ENCODE data around the gene DDI1. TPM values are rescaled to one million over a fixed set of nuclear protein-coding genes. Genes with fewer than 3 reads are reported as not detected.
"Not testable (repeated sequence)": the region's sequence is repeated elsewhere in the genome, so short reads cannot be mapped to it uniquely, and the experiment has no call there.

The DDI1 gene
- total RNA-seq, 8 experiments from 2014 or later = 0.05 to 3.1 (median 0.36) TPM; not detected in 3

DNA sequence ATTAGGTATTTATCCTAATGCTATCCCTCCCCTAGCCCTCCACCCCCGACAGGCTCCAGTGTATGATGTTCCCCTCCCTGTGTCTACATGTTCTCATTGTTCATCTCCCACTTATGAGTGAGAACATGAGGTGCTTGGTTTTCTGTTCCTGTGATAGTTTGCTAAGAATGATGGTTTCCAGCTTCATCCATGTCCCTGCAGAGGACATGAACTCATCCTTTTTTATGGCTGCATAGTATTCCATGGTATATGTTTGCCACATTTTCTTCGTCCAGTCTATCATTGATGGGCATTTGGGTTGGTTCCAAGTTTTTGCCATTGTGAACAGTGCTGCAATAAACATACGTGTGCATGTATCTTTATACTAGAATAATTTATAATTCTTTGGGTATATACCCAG lies 10.4 kb downstream of the DDI1 start:
- WGBS, 10 experiments = 67 to 100% (median 100%) methylated on average over 1 to 3 of the region's 3 CpGs; no CpG with 5 or more reads in 6 of the 10 experiments
- H3K4me3 ChIP-seq; H3K27ac ChIP-seq; ATAC-seq (replicated peaks in 6 of 8); in situ Hi-C loops (cut with MboI; ENCODE audit: low pct_unique_long_range_greater_than_20kb in 2 of 9, low sequenced_read_pairs in 9 of 9, unreplicated experiment in 9 of 9); H3K4me1 ChIP-seq (replicated peaks in 1 of 2): not testable (repeated sequence)

DNA sequence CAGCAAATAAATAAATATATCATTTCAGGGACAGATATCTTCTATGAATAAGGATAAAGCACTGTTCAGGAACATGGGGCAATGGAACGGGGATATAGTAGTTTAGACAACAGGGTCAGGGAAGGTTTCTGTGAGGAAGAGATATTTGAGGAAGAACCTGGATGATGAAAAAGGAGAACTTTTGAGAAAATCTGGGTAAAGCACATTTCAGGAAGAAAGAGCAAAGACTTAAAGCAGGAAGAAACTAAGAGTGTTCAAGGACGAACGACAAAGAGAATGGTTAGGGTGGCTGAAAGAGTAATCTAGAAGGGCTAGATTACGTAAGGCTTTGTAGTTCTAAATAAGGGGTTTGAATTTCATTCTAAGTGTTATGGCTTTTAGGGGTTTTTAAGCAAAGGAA lies 12.7 kb downstream of the DDI1 start:
- no peak overlapping the region for H3K4me3 ChIP-seq
- WGBS, 10 experiments = 79 to 100% (median 96%) methylated on average over 1 to 4 of the region's 4 CpGs; no CpG with 5 or more reads in 1 of the 10 experiments
- no peaks in the 10 kb centered on the region for H3K4me1 ChIP-seq (replicated peaks in 1 of 2)
- ATAC-seq (replicated peaks in 6 of 8) = no peak
- in situ Hi-C loops (cut with MboI; ENCODE audit: low pct_unique_long_range_greater_than_20kb in 2 of 9, low sequenced_read_pairs in 9 of 9, unreplicated experiment in 9 of 9) = no loop called here
- no peak overlapping the region for H3K27ac ChIP-seq

DNA sequence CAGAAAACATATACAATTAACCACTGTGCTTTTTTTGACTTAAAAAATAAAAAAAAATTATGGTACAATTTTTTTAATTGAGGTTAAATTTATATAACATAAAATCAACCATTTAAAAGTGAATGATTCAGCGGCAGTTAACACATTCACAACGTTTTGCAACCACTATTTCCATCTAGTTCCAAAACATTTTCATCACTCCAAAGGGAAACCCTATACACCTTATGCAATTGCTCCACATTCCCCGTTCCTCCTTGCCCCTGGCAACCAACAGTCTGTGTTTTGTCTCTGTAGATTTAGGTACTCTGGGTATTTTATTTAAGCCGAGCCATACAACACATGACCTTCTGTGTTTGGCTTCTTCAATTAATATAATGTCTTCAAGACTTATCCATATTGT lies 15.3 kb downstream of the DDI1 start:
- H3K4me1 ChIP-seq (replicated peaks in 1 of 2) = no peaks in the 10 kb centered on the region
- WGBS, 10 experiments = 29 to 89% (median 75%) methylated on average over 1 to 4 of the region's 4 CpGs
- ATAC-seq (replicated peaks in 6 of 8) = no peak
- in situ Hi-C loops (cut with MboI; ENCODE audit: low pct_unique_long_range_greater_than_20kb in 2 of 9, low sequenced_read_pairs in 9 of 9, unreplicated experiment in 9 of 9) = no loop called here
- no peak overlapping the region for H3K27ac ChIP-seq
- H3K4me3 ChIP-seq = no peak overlapping the region

DNA sequence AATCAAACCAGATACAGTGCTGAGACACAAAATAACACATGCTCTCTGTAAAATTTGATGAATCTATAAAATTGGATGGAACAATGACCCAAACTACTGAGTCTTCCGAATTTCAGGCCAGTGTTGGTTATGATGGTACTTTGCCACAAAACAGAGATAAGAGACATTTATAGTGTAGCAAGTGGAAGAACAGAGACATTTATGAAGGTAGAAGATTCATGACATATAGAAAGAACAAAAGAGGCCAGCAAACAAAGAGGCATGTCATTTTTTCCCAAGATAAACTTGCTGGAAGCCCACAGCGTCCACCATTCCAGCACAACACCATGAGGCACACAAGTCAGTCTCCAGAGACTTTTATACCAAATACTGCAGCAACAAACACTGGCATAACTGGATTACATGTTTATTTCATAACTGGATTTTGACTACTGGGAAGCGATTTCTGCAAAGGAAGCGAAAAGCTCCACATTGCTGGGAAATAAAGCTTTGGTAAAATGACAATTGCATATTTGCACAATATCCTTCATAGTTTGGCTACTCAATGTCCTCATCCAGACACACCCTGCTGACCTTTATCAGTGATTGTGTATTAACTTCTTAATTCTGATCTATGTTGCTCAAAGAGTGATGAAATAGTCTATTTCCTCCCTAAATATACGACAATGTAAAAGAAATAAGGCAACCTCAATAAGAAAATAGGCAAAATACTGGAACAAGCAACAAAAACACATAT lies 17.5 kb downstream of the DDI1 start:
- no peak for ATAC-seq (replicated peaks in 6 of 8)
- in situ Hi-C loops (cut with MboI; ENCODE audit: low pct_unique_long_range_greater_than_20kb in 2 of 9, low sequenced_read_pairs in 9 of 9, unreplicated experiment in 9 of 9) = no loop called here
- 36 to 100% (median 77%) methylated on average over 2 to 5 of the region's 5 CpGs for WGBS, 10 experiments

DNA sequence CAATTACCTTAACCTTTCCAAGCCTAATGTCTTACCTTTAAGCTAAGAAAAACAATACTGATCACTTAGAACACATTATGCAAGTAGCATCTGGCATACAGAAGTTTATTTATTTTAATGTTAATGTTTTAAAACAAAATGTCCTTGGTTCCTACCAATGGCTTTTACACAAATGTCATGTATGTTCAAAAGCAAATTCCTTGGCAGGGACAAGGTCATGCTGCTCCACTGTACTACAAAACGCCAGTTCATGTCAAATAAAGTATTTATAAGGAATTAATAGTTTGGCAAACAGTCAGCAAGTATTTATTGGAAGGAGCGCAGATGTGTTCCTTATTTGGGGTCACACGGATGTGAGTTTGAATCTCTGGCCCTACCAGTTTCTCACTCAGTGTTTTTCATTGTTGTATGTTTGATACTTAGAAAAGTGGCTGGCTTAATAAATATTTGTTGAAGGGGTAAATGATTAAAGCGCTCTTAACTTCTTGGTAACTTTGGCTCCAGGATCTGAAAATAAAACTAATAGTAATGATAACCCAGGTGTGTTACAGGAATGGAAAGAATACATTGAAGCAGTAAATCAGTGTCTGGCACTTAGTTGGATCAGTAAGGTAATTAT lies 18.6 kb downstream of the DDI1 start:
- Histone ChIP-seq H3K4me3 (no peak overlapping the region), H3K27ac (no peak overlapping the region), H3K4me1 (replicated peaks in 1 of 2) (no peaks in the 10 kb centered on the region)
- ATAC-seq (replicated peaks in 6 of 8) = no peak
- 69 to 100% (median 81%) methylated on average over 1 to 4 of the region's 4 CpGs for whole genome bisulfite sequencing, 10 experiments
- in situ Hi-C loops (cut with MboI; ENCODE audit: low pct_unique_long_range_greater_than_20kb in 2 of 9, low sequenced_read_pairs in 9 of 9, unreplicated experiment in 9 of 9) = no loop called here

More for the DNA sequence above, 17.5 kb downstream of the DDI1 start:
- Histone ChIP-seq H3K4me3 (no peak overlapping the region), H3K4me1 (replicated peaks in 1 of 2) (no peaks in the 10 kb centered on the region), H3K27ac (no peak overlapping the region)

DNA sequence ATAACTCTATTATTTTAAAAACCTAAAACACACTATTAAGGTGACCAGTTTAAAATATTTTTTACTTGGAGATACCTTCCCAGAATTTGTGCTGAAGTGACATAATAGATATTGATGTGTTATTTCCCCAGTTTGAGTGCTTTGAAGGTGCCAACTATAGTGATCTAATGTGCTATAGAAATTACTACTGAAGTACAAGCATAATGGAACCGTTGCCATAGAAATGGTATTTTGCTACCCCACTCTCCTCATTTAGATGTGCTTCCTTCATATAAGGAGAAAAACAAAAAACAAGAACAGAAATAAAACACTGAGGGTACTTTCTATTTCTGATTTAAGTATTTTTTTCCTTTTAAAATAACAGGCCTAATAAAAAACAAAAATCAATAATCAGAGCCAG lies 19.2 kb downstream of the DDI1 start:
- ATAC-seq (replicated peaks in 6 of 8) = no peak
- no peaks in the 10 kb centered on the region for H3K4me1 ChIP-seq (replicated peaks in 1 of 2)
- in situ Hi-C loops (cut with MboI; ENCODE audit: low pct_unique_long_range_greater_than_20kb in 2 of 9, low sequenced_read_pairs in 9 of 9, unreplicated experiment in 9 of 9) = no loop called here
- H3K4me3 ChIP-seq = no peak overlapping the region
- no peak overlapping the region for H3K27ac ChIP-seq
- 33 to 92% (median 85%) methylated on average over 1 of the region's 1 CpG for WGBS, 10 experiments

DNA sequence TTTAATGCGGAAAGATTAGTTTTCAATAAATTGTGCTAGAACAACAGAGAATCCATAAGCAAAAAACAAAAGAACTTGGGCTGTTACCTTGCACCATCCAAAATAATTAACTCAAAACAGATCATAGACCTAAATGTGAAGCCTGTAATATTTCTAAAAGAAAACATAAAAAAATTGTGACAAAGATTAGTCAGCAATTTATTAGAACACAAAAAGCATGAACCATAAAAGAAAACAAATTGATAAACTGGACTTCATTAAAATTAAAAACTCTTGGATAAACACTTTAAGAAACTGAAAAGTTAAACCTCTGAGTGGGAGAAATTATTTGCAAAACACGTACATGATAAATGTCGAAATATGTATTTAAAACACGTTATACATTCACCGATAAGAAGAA lies 21.5 kb downstream of the DDI1 start:
- in situ Hi-C loops (cut with MboI; ENCODE audit: low pct_unique_long_range_greater_than_20kb in 2 of 9, low sequenced_read_pairs in 9 of 9, unreplicated experiment in 9 of 9) = no loop called here
- Histone ChIP-seq H3K4me3 (no peak overlapping the region), H3K27ac (no peak overlapping the region), H3K4me1 (replicated peaks in 1 of 2) (no peaks in the 10 kb centered on the region)
- no peak for ATAC-seq (replicated peaks in 6 of 8)
- 82 to 100% (median 97%) methylated on average over 1 to 5 of the region's 5 CpGs for WGBS, 10 experiments

DNA sequence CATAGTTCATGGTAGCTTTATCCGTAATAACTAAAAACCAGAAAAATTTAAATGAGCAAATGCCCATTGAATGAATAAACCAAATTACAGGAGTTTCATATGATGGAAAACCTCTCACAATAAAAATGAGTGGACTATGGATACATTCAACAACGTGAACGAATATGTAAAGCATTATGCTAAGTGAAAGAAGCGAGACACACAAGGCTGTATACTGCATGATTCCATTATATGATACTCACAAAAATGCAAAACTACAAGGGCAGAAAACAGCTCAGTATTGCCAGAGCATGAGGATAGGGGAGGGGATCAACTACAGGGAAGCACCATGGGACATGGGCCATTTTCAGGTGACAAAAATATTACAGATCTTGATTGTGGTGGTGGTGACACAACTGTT lies 22.2 kb downstream of the DDI1 start:
- Histone ChIP-seq H3K27ac (no peak overlapping the region), H3K4me1 (replicated peaks in 1 of 2) (no peaks in the 10 kb centered on the region), H3K4me3 (no peak overlapping the region)
- WGBS, 10 experiments = 29 to 100% (median 68%) methylated on average over 1 to 4 of the region's 4 CpGs; no CpG with 5 or more reads in 1 of the 10 experiments
- in situ Hi-C loops (cut with MboI; ENCODE audit: low pct_unique_long_range_greater_than_20kb in 2 of 9, low sequenced_read_pairs in 9 of 9, unreplicated experiment in 9 of 9) = no loop called here
- peak in 3 of 8 experiments; percentile 51 to 69 (median 58) for ATAC-seq (replicated peaks in 6 of 8)

DNA sequence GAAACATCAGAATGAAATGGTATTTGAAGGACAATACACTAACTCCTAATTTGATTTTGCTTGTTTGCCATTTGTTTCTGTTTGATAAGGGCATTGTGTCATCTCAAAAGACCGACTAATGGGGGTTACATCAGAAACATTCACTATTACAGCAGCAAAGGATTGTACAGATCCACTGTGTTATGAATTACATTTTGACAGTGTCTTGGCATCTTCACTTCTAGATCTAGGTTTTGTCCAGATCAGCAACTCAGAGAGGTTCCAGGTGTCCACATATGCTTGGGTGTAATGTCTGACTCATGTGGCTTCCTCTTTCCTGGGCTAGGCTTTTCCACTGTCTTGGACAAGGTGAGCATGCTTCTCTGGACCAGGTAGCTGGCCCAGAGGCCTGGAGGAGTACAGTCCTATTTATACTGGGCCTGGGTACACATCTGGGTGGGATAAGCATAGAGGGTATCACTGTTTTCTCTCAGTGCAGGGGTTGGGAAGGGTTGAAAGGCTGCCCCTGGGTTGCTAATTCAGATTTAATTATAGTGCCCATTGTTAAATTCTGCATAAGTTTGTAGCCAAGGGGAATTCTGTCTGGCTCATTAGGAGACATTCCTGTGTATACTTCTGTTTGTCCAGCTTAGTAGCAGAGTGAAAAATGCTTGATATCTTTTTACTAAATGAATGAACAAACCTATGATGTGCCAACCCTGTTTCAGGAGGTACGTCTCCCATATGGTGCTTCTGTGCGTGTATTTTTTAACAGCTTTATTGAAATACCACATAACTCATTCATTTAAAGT lies 23.8 kb downstream of the DDI1 start:
- Histone ChIP-seq H3K4me3 (no peak overlapping the region), H3K4me1 (replicated peaks in 1 of 2) (no peaks in the 10 kb centered on the region), H3K27ac (no peak overlapping the region)
- in situ Hi-C loops (cut with MboI; ENCODE audit: low pct_unique_long_range_greater_than_20kb in 2 of 9, low sequenced_read_pairs in 9 of 9, unreplicated experiment in 9 of 9) = no loop called here
- WGBS, 10 experiments = 55 to 100% (median 90%) methylated on average over 1 to 3 of the region's 3 CpGs
- ATAC-seq (replicated peaks in 6 of 8) = peak in 3 of 8 experiments; percentile 64 to 73 (median 72)

DNA sequence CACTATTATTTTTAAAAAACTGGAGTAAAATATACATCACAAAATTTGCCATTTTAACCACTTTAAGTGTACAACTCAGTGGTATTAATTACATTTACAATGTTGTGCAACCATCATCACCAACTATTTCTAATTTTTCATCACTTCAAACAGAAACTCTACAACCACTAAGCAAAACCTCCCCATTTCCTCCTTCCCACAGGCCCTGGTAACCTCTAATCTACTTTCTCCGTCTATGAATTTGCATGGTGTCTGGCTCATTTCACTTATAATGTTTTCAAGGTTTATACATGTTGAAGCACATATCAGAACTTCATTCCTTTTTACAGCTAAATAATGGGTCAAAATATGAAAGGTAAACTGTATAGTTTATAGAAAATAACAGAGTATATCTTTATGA lies 24.4 kb downstream of the DDI1 start:
- H3K4me3 ChIP-seq = no peak overlapping the region
- no peak overlapping the region for H3K27ac ChIP-seq
- 57 to 100% (median 87%) methylated on average over 1 of the region's 1 CpG; no CpG with 5 or more reads in 2 of the 10 experiments for WGBS, 10 experiments
- no peaks in the 10 kb centered on the region for H3K4me1 ChIP-seq (replicated peaks in 1 of 2)
- in situ Hi-C loops (cut with MboI; ENCODE audit: low pct_unique_long_range_greater_than_20kb in 2 of 9, low sequenced_read_pairs in 9 of 9, unreplicated experiment in 9 of 9) = no loop called here
- ATAC-seq (replicated peaks in 6 of 8) = no peak

DNA sequence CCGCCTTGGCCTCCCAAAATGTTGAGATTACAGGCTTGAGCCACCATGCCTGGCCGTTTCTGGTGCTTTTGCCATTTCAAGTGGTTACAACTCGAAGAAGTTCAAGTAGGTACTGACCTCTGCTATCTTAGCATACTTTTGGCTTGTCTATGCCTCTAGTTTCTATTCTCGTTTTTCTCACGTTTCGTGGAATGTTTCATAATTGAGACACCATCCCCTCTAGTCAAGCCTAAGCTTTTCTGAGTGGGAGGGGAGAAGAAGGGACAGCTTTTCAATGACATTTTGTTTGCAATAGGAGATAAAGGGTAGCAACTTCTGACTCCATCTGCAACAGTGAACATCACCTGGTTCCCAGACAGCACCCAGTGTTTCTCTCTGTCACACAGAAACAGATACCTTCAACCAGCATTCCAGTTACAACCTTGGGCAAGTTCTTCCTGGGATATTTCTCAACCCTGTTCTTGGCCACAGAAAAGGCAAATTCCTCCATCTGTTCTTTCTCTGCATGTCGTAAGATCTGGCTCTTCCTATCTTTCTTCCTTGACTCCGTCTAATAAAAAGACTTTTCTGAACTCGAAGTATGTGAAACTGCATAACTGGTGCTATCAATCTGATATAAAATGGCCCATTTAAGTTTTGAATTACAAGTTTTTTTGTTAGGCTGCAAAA lies 25.5 kb downstream of the DDI1 start:
- in situ Hi-C loops (cut with MboI; ENCODE audit: low pct_unique_long_range_greater_than_20kb in 2 of 9, low sequenced_read_pairs in 9 of 9, unreplicated experiment in 9 of 9) = no loop called here
- ATAC-seq (replicated peaks in 6 of 8) = no peak
- Histone ChIP-seq H3K4me3 (no peak overlapping the region), H3K4me1 (replicated peaks in 1 of 2) (no peaks in the 10 kb centered on the region), H3K27ac (no peak overlapping the region)
- 47 to 100% (median 90%) methylated on average over 1 to 9 of the region's 9 CpGs; no CpG with 5 or more reads in 2 of the 10 experiments for WGBS, 10 experiments

DNA sequence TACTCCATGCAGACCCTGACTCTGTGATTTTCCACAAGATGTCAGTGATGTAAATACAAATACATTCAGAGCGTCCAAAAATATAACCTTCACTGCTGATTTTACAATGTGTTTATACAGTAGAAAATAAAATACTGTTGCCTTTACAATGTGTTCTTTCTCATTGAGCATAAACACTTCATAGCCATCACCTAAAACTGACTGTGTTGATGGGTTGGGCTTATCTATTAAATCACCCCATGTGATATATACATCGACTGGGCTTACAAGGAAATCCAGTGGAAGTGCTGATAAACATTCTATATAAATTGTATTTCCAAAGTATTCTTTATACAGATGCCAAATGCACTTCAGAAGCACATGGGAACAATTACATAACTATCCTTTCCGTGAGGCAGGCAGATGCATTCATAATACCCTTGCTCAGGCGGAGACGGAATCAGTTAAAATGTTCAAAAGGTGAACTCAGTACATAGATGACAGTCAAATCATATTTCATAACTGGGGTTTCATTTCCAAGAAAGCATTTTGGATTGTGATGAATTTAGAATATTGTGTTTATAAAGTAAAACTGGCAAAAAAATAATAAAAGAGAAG lies 27.7 kb downstream of the DDI1 start:
- Histone ChIP-seq H3K4me3 (no peak overlapping the region), H3K4me1 (replicated peaks in 1 of 2) (no peaks in the 10 kb centered on the region), H3K27ac (no peak overlapping the region)
- in situ Hi-C loops (cut with MboI; ENCODE audit: low pct_unique_long_range_greater_than_20kb in 2 of 9, low sequenced_read_pairs in 9 of 9, unreplicated experiment in 9 of 9) = no loop called here
- no peak for ATAC-seq (replicated peaks in 6 of 8)
- WGBS, 10 experiments = 65 to 100% (median 94%) methylated on average over 1 to 5 of the region's 5 CpGs
